Umbilical cord (tissue), 2 donors: ENCODE data around the gene ZNF662. TPM values are rescaled to one million over a fixed set of nuclear protein-coding genes. Genes with fewer than 3 reads are reported as not detected.

Experiments
- DNase-seq: peaks from one replicate; pipeline ENCODE4 v3.0.0-alpha.2; 2015; ENCODE audit warnings: low spot score
- total RNA-seq: library from RNA; depleted of rRNA; stranded (reverse); fragments of >200 nt; gene quantifications from one replicate; pipeline ENCODE4 v1.2.3, GENCODE V29; 2014; ENCODE audit warnings: low replicate concordance; ENCODE audit not compliant: insufficient read depth

The ZNF662 gene
- total RNA-seq, 1 donor from 2014 or later: 10.4 TPM

DNA sequence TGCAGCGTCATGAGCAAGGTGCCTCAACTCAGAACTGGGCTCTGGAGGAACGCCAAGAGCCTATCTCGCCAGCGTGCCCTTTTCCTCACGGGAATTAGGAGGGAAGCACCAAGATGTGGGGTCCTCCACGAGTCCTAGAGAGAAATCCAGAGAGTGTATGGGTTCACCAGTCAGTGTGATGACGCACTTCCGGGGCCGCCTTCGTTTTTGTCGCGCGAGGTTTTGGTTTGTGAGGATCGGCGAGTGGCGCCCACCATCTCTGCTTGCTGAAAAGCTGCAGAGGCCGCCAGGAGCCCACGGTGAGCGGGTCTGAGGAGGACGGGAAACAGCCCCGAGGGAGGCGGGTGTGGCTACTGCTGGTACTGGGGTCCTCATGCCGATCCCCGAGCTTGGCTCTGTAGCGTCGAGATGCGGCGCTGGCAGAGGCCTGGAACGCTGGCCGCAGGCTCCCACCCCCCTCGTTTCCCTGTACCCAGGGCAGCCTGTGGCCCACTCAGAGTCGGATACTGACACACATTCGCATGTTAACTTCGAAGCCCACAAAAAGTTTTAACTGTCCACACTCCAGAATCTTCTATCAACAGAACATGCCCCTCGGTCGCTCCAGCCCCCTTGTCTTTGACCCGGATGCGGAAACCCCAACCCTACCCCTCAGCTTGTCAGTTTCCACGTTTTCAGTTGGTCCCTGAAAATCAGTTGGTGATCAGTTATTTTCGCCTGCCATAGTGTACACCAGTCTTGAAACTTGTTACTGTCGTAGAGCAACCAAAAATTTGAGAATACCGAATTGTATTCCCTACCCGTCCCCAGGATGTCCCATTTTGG is 30.4 kb downstream of the ZNF662 start:
- DNase-seq: peak; percentile 67

DNA sequence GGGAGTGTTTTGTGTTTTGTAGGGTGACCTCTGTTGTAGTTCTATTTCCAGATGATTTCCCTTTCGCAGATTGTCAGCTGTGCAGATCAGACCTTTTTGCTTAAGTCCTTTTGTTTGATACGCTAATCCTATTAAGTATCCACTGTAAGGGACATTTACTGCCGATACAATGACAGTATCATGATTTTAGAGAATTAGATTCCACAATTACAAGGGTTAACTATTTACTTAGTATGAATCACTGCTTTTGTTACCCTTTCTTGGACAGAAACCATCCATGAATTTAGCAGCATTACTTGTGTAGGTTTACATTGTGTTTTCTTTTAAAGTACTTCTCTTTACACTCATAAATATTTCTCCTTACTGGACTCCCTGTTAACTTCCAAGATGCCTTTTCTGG is 31.4 kb downstream of the ZNF662 start:
- DNase-seq: no peak

DNA sequence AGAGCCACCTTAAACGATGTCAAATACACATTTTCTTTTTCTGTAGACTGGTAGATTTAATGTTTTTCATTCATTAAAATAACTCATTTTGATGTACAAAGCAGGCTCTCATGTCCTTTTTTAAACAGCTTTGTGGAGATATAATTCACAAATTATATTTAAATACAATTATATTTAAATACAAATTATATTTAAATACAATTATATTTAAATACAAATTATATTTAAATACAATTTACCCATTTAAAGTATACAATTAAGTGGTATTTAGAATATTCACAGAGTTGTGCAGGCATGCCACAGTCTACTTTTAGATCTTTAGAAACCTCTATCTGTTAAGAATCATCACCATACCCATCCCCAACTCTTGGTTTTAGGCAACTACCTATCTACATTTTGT is 36.8 kb downstream of the ZNF662 start:
- no peak for DNase-seq

DNA sequence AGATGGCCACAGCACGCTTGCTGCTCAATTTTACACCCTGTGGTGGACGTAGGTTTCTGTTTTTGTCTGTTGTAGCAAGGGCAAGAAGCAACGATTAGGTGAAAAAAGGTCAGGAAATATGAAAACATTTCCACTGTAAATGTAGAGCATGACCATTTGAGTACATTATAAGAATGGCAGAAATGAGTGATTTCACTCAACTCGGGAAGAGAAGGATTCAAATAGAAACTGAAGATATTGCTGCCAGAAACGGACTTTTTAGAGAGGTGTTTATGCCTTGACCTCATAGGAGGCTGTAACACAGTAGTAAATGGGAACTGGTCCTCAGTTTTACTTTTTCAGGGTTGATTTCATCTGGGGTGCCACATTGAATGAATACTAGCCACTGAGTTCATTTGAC is 40.1 kb downstream of the ZNF662 start:
- no peak for DNase-seq

DNA sequence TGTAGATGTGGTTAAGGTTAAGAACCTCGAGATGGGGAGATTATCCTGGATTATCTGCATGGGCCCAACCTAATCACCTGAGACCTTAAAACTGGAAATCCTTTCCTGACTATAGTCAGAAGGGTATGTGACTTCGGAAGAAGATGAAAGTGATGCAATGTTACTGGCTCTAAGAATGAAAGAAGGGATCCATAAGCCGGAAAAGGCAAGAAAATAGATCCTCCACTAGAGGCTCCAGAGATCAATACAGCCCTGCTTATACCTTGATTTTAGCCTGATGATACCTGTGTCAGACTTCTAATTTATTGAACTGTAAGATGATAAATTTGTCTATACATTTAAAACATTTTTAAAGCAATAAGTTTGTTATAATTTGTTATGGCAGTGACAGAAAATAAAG is 51.6 kb downstream of the ZNF662 start:
- DNase-seq: no peak

DNA sequence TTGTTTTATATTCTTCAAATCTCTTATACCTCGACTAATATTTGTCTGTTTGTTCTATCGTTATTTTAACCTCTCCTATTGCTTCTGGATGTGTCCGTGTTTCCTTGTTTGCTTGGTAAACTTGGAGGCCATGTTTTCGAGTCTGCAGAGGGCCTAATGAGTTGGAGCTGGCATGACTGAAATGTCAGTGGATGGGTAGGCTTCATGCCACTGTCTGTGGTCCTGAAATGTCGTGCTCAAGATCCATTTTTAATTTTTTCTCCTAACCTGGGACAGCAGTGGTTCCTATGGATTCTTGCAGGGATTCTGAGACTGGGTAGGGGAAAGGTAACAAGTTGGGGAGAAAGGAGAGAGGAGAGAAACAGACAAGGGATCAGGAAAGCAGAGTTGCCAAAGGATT is 54.3 kb downstream of the ZNF662 start:
- no peak for DNase-seq

DNA sequence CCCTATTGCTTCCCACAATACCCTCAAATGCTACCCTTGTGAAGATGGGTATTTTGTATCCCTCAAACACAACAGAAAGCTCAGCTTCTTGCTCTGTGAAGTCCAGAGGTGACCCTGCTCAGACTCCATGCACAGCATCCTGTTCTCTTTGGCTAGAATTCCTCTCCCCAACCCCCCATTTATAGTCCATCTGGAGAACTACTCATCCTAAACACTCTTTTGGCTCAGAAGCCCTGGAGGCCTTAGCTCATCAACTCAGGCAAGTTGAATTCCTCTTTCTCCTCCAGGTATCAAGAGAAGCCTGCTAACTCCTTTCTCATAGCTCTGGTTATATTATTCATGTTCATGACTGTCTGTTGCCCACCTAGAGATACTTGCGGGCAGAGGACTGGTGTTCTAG is 54.8 kb downstream of the ZNF662 start:
- DNase-seq: no peak

DNA sequence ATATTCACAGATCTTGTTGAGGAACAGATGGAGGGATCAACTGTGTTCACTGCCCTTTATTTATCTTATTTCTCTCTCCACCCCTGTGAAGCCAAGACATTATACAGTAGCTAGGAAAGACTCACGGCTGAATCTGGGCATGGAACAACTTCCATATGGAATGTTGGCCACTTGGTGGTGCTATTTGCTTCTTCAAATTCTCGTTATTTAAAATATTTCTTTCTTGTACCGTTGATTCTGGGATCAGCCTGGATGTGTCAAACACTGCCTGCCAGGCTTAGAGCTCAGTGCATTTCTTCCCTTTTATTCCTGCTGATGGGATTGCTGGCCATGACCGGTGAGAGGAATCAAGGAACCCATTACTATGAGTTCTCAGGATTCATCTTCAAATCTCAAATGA is 55.7 kb downstream of the ZNF662 start:
- peak; percentile 79 for DNase-seq

DNA sequence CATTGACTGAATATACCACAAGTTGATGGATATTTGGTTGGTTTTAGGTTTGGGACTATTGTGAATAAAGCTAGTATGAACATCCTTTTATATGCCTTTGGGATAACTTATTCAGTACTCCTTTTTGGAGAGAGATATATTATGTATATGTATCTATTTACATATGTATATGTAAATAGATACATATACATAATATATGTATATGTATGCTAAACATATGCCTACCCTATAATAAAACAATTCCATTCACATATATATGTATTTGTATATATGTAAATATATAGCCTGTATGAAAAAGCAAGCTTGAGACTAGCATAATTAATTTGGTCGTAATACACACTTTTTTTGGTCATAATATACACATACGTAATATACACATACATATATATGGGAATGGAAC is 57.3 kb downstream of the ZNF662 start:
- no peak for DNase-seq

DNA sequence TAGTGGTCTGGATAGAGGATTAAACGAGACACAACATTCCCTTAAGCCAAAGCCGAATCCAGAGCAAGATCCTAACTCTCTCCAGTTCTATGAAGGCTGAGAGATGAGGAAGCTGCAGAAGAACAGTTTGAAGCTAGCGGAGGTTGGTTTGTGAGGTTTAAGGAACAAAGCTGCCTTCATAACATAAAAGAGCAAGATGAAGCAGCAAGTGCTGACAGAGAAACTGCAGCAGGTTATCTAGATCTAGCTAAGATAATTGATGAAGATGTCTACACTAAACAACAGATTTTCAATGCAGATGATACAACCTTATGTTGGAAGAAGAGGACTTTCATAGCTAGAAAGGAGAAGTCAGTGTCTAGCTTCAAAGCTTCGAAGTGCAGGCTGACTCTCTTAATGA is 58.3 kb downstream of the ZNF662 start:
- DNase-seq: no peak

Other genes with a start within 250 kb of the ZNF662 start
- not detected for gene KLHL40, start 220.6 kb upstream of the ZNF662 start, total RNA-seq
- gene HHATL, start 203.3 kb upstream of the ZNF662 start, total RNA-seq: not detected
- gene CCDC13, start 132.9 kb upstream of the ZNF662 start, total RNA-seq: not detected
- 125 TPM for gene HIGD1A, start 101.7 kb upstream of the ZNF662 start, total RNA-seq
- 10.4 TPM for gene ACKR2, start 96.7 kb upstream of the ZNF662 start, total RNA-seq
- 2.6 TPM for gene CYP8B1, start 30.3 kb upstream of the ZNF662 start, total RNA-seq
- 38.5 TPM for gene GASK1A, start 73.2 kb downstream of the ZNF662 start, total RNA-seq
- gene POMGNT2, start 199.9 kb downstream of the ZNF662 start, total RNA-seq: 20.0 TPM